Measurements from ENCODE around the gene TRIM2. TPM values are rescaled to one million over a fixed set of nuclear protein-coding genes. Genes with fewer than 3 reads are reported as not detected.

The TRIM2 gene
- total RNA-seq, 1 experiment from 2014 or later: 87.0 TPM

DNA sequence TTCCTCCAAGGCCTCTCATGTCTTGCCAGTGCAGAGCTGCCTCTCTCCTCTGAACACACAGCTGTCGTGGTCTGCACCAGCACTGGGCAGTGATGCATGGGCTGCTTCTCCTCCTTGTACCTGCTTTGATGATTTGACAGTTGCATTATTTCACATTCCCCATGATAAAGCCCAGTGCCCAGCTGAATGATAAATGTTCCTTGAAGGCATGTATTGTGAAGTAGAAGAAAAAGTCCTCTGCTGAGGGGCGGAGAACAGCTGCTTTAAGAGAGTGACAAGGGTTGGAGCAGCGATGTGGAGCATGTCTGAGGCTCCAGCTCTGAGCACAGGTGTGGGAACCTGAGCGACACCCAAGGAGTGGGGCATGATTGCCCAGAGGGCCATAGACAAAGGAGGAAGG lies 21.1 kb upstream of the TRIM2 start:
- no peaks in the 10 kb centered on the region for H4K20me1 ChIP-seq (ENCODE audit: insufficient read depth)
- no peaks in the 10 kb centered on the region for H3F3A ChIP-seq (ENCODE audit: insufficient read depth, low read depth)
- no peaks in the 10 kb centered on the region for H3K27me3 ChIP-seq (ENCODE audit: insufficient read depth, low read depth)
- H3K4me1 ChIP-seq (replicated peaks; ENCODE audit: insufficient read depth): no peaks in the 10 kb centered on the region
- TF ChIP-seq, protein P1, sequence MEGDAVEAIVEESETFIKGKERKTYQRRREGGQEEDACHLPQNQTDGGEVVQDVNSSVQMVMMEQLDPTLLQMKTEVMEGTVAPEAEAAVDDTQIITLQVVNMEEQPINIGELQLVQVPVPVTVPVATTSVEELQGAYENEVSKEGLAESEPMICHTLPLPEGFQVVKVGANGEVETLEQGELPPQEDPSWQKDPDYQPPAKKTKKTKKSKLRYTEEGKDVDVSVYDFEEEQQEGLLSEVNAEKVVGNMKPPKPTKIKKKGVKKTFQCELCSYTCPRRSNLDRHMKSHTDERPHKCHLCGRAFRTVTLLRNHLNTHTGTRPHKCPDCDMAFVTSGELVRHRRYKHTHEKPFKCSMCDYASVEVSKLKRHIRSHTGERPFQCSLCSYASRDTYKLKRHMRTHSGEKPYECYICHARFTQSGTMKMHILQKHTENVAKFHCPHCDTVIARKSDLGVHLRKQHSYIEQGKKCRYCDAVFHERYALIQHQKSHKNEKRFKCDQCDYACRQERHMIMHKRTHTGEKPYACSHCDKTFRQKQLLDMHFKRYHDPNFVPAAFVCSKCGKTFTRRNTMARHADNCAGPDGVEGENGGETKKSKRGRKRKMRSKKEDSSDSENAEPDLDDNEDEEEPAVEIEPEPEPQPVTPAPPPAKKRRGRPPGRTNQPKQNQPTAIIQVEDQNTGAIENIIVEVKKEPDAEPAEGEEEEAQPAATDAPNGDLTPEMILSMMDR (conservative IDR thresholded peaks at IDR 0.05): no peak
- TF ChIP-seq EZH2 (IDR thresholded peaks at IDR 0.05; ENCODE audit: low read depth): no peak
- H3K79me2 ChIP-seq (ENCODE audit: low read depth): no peaks in the 10 kb centered on the region
- DNase-seq: no peak
- no peak overlapping the region for H3K4me2 ChIP-seq
- intact Hi-C loops (cut with micrococcal nuclease; ENCODE audit: unreplicated experiment): no loop called here
- no peaks in the 10 kb centered on the region for H3K9me2 ChIP-seq (ENCODE audit: insufficient read depth)
- H3K4me3 ChIP-seq: no peak overlapping the region
- ChIA-PET CTCF (no interaction called here), POLR2A (ENCODE audit: unreplicated experiment) (no interaction called here)
- H2AFZ ChIP-seq: no peak overlapping the region
- no peaks in the 10 kb centered on the region for H3K9me3 ChIP-seq (ENCODE audit: insufficient read depth, low read depth)
- no peak overlapping the region for H3K27ac ChIP-seq
- no TSS peak for BruUV-seq (replicated peaks)
- H3K36me3 ChIP-seq (ENCODE audit: low read depth): no peaks in the 10 kb centered on the region

DNA sequence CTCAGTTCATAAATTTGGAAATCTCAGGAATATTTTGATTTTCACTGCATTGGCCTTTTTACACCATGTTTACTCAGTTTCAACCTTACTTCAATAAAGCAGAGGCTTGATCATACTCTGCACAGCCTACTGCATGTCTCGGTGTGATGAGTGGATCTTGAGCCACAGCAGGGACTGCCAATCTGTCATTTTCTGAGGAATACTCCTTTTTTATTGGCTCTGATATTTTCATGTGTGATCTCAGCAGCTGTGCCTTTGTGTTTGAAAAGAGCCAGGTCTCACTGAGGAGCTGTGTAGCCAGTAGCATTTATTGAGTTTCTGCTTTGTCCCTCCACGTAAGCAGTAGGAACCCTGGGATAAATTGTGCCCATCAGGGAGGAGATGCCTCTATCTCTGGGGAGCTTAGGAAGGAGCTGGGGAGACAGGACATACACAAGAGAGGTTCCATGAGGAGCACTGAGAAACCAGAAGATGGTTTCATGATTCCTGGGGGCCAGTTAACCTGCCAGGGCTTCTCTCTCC lies 18.9 kb upstream of the TRIM2 start:
- H3K4me3 ChIP-seq: no peak overlapping the region
- H3K36me3 ChIP-seq (ENCODE audit: low read depth): no peaks in the 10 kb centered on the region
- H3K27ac ChIP-seq: no peak overlapping the region
- H2AFZ ChIP-seq: no peak overlapping the region
- no TSS peak for BruUV-seq (replicated peaks)
- CTCF ChIA-PET: no interaction called here
- H3F3A ChIP-seq (ENCODE audit: insufficient read depth, low read depth): no peaks in the 10 kb centered on the region
- H3K27me3 ChIP-seq (ENCODE audit: insufficient read depth, low read depth): no peaks in the 10 kb centered on the region
- no peaks in the 10 kb centered on the region for H3K9me2 ChIP-seq (ENCODE audit: insufficient read depth)
- intact Hi-C loops (cut with micrococcal nuclease; ENCODE audit: unreplicated experiment): no loop called here
- no peak for DNase-seq
- H3K79me2 ChIP-seq (ENCODE audit: low read depth): no peaks in the 10 kb centered on the region
- no peak for TF ChIP-seq EZH2 (IDR thresholded peaks at IDR 0.05; ENCODE audit: low read depth)
- TF ChIP-seq, protein P1 (conservative IDR thresholded peaks at IDR 0.05): no peak
- H3K4me1 ChIP-seq (replicated peaks; ENCODE audit: insufficient read depth): no peaks in the 10 kb centered on the region
- no peaks in the 10 kb centered on the region for H3K9me3 ChIP-seq (ENCODE audit: insufficient read depth, low read depth)
- H4K20me1 ChIP-seq (ENCODE audit: insufficient read depth): no peaks in the 10 kb centered on the region
- H3K4me2 ChIP-seq: no peak overlapping the region
- POLR2A ChIA-PET (ENCODE audit: unreplicated experiment): no interaction called here

DNA sequence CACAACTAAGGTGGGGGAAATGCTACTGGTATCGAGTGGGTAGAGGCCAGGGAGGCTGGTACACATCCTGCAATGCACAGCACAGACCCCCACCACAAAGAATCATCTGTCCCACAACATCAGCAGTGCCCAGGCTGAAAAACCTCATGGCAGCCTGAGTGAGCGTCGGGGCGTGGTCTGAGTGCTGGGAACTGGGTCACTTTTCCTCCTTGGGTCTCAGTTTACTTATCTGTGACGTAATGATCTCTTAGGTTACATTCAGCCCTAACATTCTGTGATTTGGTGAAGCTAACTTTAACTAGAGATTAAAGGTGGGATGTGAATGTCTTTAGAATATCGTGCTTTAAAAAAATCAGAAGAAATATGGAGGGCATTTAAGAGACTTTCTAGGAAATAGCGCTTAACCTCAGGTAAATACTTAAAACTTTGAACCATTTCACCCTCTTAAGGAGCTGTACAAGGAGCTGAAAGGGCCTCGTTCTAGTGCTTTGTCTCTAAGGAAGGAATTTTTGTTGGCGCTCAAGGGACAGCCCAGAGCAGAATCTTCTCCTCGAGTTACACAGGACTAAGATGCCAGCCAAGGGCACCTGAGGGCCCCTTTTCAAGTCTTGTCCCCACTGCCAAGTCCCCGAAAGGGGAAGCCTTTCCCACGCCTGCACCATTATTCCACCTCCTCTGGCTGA lies 18.1 kb upstream of the TRIM2 start:
- H3K36me3 ChIP-seq (ENCODE audit: low read depth): no peaks in the 10 kb centered on the region
- H3K4me1 ChIP-seq (replicated peaks; ENCODE audit: insufficient read depth): no peaks in the 10 kb centered on the region
- no TSS peak for BruUV-seq (replicated peaks)
- CTCF ChIA-PET: no interaction called here
- no peaks in the 10 kb centered on the region for H3K9me2 ChIP-seq (ENCODE audit: insufficient read depth)
- H3K27ac ChIP-seq: no peak overlapping the region
- no peaks in the 10 kb centered on the region for H3F3A ChIP-seq (ENCODE audit: insufficient read depth, low read depth)
- no peak for DNase-seq
- no peak for TF ChIP-seq EZH2 (IDR thresholded peaks at IDR 0.05; ENCODE audit: low read depth)
- TF ChIP-seq, protein P1 (conservative IDR thresholded peaks at IDR 0.05): no peak
- intact Hi-C loops (cut with micrococcal nuclease; ENCODE audit: unreplicated experiment): no loop called here
- H3K79me2 ChIP-seq (ENCODE audit: low read depth): no peaks in the 10 kb centered on the region
- no peaks in the 10 kb centered on the region for H3K9me3 ChIP-seq (ENCODE audit: insufficient read depth, low read depth)
- POLR2A ChIA-PET (ENCODE audit: unreplicated experiment): no interaction called here
- H2AFZ ChIP-seq: no peak overlapping the region
- H3K4me3 ChIP-seq: no peak overlapping the region
- no peaks in the 10 kb centered on the region for H4K20me1 ChIP-seq (ENCODE audit: insufficient read depth)
- no peak overlapping the region for H3K4me2 ChIP-seq
- H3K27me3 ChIP-seq (ENCODE audit: insufficient read depth, low read depth): no peaks in the 10 kb centered on the region

Measured in PC-9 (cell line).